HepG2 (cell line): ENCODE results near the gene GRID1. TPM values are rescaled to one million over a fixed set of nuclear protein-coding genes. Genes with fewer than 3 reads are reported as not detected.

Experiments
- CERS6 ChIP-seq: sonication (generic); formaldehyde crosslinking; IDR thresholded peaks from 2 replicates; pipeline ENCODE4 v1.5.0; 2020; ENCODE audit warnings: missing genetic modification reagents
- CSRNP1 ChIP-seq: sonication (generic); formaldehyde crosslinking; IDR thresholded peaks from 2 replicates; pipeline ENCODE4 v1.8.1; 2023; ENCODE audit warnings: mild to moderate bottlenecking, missing genetic modification reagents
- KDM2A ChIP-seq: sonication (generic); formaldehyde crosslinking; IDR thresholded peaks from 2 replicates; pipeline ENCODE4 v1.4.0; 2020; ENCODE audit warnings: low read depth, missing genetic modification reagents, borderline replicate concordance
- KDM5B ChIP-seq: sonication (generic); formaldehyde crosslinking; IDR thresholded peaks from 2 replicates; pipeline ENCODE4 v1.4.0; 2020; ENCODE audit warnings: missing genetic modification reagents, mild to moderate bottlenecking, borderline replicate concordance
- MLXIP ChIP-seq: sonication (generic); formaldehyde crosslinking; IDR thresholded peaks from 2 replicates; pipeline ENCODE4 v1.9.0; 2021; ENCODE audit warnings: missing genetic modification reagents, borderline replicate concordance
- NCOA1 ChIP-seq: sonication (generic); formaldehyde crosslinking; IDR thresholded peaks from 2 replicates; pipeline ENCODE4 v1.9.0; 2021; ENCODE audit warnings: missing genetic modification reagents
- THAP7 ChIP-seq: sonication (generic); formaldehyde crosslinking; IDR thresholded peaks from 2 replicates; pipeline ENCODE4 v1.8.1; 2023; ENCODE audit warnings: mild to moderate bottlenecking, missing genetic modification reagents
- ZBTB7B ChIP-seq: sonication (generic); formaldehyde crosslinking; IDR thresholded peaks from 2 replicates; pipeline ENCODE4 v1.4.0; 2020; ENCODE audit warnings: missing genetic modification reagents
- ZFP37 ChIP-seq: sonication (generic); formaldehyde crosslinking; IDR thresholded peaks from 2 replicates; pipeline ENCODE4 v1.4.0; 2020; ENCODE audit warnings: missing genetic modification reagents, borderline replicate concordance
- ZNF34 ChIP-seq: sonication (generic); formaldehyde crosslinking; IDR thresholded peaks from 2 replicates; pipeline ENCODE4 v1.4.0; 2020; ENCODE audit warnings: mild to moderate bottlenecking, missing genetic modification reagents, borderline replicate concordance
- ZNF407 ChIP-seq: sonication (generic); formaldehyde crosslinking; IDR thresholded peaks from one replicate; pipeline ENCODE4 v1.5.1; 2020; ENCODE audit warnings: mild to moderate bottlenecking, missing genetic modification reagents; ENCODE audit errors: not compliant biosample characterization
- ZNF563 ChIP-seq: sonication (generic); formaldehyde crosslinking; IDR thresholded peaks from 2 replicates; pipeline ENCODE4 v1.8.0; 2022; ENCODE audit warnings: mild to moderate bottlenecking, moderate library complexity, missing genetic modification reagents
- ZNF597 ChIP-seq: sonication (generic); formaldehyde crosslinking; IDR thresholded peaks from 2 replicates; pipeline ENCODE4 v1.5.0; 2020; ENCODE audit warnings: missing genetic modification reagents
- polyA plus RNA-seq, 8 experiments: library from polyadenylated mRNA; depleted of rRNA in 3 of 8; stranded (reverse) in 7 of 8; unstranded in 1 of 8; fragments of >200 nt; fragmentation: Illumina TruSeq in 4 of 8; extraction: Trizol in 4 of 8; gene quantifications; 2 replicates each; pipeline versions ENCODE4 v1.2.1 to v1.2.3, GENCODE V29; 2011 to 2016; ENCODE audit warnings: low read depth in 4 of 8, missing spikeins in 1 of 8, mixed read lengths in 1 of 8; ENCODE audit not compliant: insufficient read depth in 1 of 8
- total RNA-seq, 5 experiments: library from RNA; depleted of rRNA; stranded (reverse); fragments of >200 nt; fragmentation: Illumina TruSeq; extraction: Trizol; gene quantifications; 2 replicates each; pipeline ENCODE4 v1.2.3, GENCODE V29; 2016; ENCODE audit warnings: low read depth in 1 of 5

Gene GRID1
- total and polyA plus RNA-seq, 2 of the 13 experiments (the other 11 are each of a cell fraction or from before 2014, with no cell fraction given), result 0.05 TPM; not detected in 1

- no peak for TF ChIP-seq THAP7 (CRISPR knock-in tag)
- no peak for TF ChIP-seq MLXIP (CRISPR knock-in tag)
- no peak for TF ChIP-seq CERS6 (CRISPR knock-in tag)
- TF ChIP-seq ZBTB7B (CRISPR knock-in tag), result no peak
- no peak for TF ChIP-seq KDM2A (CRISPR knock-in tag)
- no peak for TF ChIP-seq ZFP37
- TF ChIP-seq ZNF563 (CRISPR knock-in tag), result no peak
- TF ChIP-seq CSRNP1 (CRISPR knock-in tag), result no peak
- TF ChIP-seq KDM5B (CRISPR knock-in tag), result no peak
- TF ChIP-seq NCOA1 (CRISPR knock-in tag), result no peak
- no peak for TF ChIP-seq ZNF34 (CRISPR knock-in tag)
- no peak for TF ChIP-seq ZNF597 (CRISPR knock-in tag)
- no peak for TF ChIP-seq ZNF407 (CRISPR knock-in tag)
- TF ChIP-seq, all 625 proteins: peak for 0
Observed at GRCh38 chr10:86222687-86223086, 143.9 kb downstream of the GRID1 start (continued).
